GM12878 (cell line): ENCODE measurements around the gene EPB41. TPM values are rescaled to one million over a fixed set of nuclear protein-coding genes. Genes with fewer than 3 reads are reported as not detected.

ENCODE experiments used
- FOXK2 ChIP-seq: fragments of 450-650 bp; IDR thresholded peaks from 2 replicates; pipeline ENCODE4 v1.6.1; 2017; ENCODE audit warnings: mild to moderate bottlenecking, moderate library complexity
- HDAC6 ChIP-seq: fragments of 200-600 bp; sonication (generic); IDR thresholded peaks from one replicate; pipeline ENCODE4 v1.8.0; 2017; ENCODE audit warnings: antibody characterized with exemption; ENCODE audit not compliant: unreplicated experiment
- IKZF1 ChIP-seq: fragments of 450-650 bp; conservative IDR thresholded peaks from 2 replicates; pipeline ENCODE4 v1.6.1; 2017; ENCODE audit warnings: antibody characterized with exemption, mild to moderate bottlenecking
- JUND ChIP-seq: IDR thresholded peaks from 2 replicates; pipeline ENCODE4 v1.6.1; 2012; ENCODE audit warnings: low read depth, mild to moderate bottlenecking, low read length, improper control_type of control experiment, moderate library complexity
- POLR2A ChIP-seq: IDR thresholded peaks from 2 replicates; pipeline ENCODE4 v1.6.1; 2011; ENCODE audit warnings: low read depth, mild to moderate bottlenecking, low read length
- POLR2AphosphoS2 ChIP-seq: IDR thresholded peaks from 2 replicates; pipeline ENCODE4 v1.6.1; 2011; ENCODE audit warnings: low read depth, mild to moderate bottlenecking, low read length, improper control_type of control experiment, moderate library complexity
- ZNF274 ChIP-seq: IDR thresholded peaks from one replicate; pipeline ENCODE4 v1.8.0; 2011; ENCODE audit not compliant: insufficient read length, insufficient read depth
- polyA plus RNA-seq, 11 experiments: library from polyadenylated mRNA; depleted of rRNA in 4 of 11; unstranded in 6 of 11; stranded (reverse) in 5 of 11; fragments of >200 nt; fragmentation: Nextera tagmentation in 4 of 11; fragmentation: Illumina TruSeq in 1 of 11; extraction: Ambion mirVana in 4 of 11; extraction: Trizol in 1 of 11; gene quantifications; 1 replicate in 1 of 11; 2 replicates in 10 of 11; pipeline versions ENCODE4 v1.2.1 to v1.2.3, GENCODE V29; 2011 to 2016; ENCODE audit warnings: inconsistent platforms in 2 of 11, missing spikeins in 2 of 11, low read depth in 1 of 11
- total RNA-seq, 4 experiments: library from RNA; depleted of rRNA in 3 of 4; stranded (reverse); fragments of >200 nt in 3 of 4; fragmentation: Illumina TruSeq in 1 of 4; extraction: Trizol in 1 of 4; gene quantifications; 2 replicates each; pipeline versions ENCODE4 v1.2.1 to v1.2.3, GENCODE V29; 2013 to 2021
- TF ChIP-seq, protein P1 (sequence below): fragments of 450-650 bp; formaldehyde crosslinking; IDR thresholded peaks from 2 replicates; pipeline ENCODE4 v1.4.0; 2022; ENCODE audit warnings: mild to moderate bottlenecking, moderate library complexity
- TF ChIP-seq, protein P2 (sequence below): IDR thresholded peaks from 2 replicates; pipeline ENCODE4 v1.6.1; 2012; ENCODE audit warnings: low read depth, low read length, improper control_type of control experiment
- TF ChIP-seq, protein P3 (sequence below): fragments of 450-650 bp; formaldehyde crosslinking; IDR thresholded peaks from 2 replicates; pipeline ENCODE4 v1.4.0; 2020; ENCODE audit warnings: mild to moderate bottlenecking, moderate library complexity

Gene EPB41
- total and polyA plus RNA-seq, 10 of the 15 experiments (the other 5 are each of a cell fraction or from before 2014, with no cell fraction given) = 1.1 to 77.6 (median 58.8) TPM

DNA sequence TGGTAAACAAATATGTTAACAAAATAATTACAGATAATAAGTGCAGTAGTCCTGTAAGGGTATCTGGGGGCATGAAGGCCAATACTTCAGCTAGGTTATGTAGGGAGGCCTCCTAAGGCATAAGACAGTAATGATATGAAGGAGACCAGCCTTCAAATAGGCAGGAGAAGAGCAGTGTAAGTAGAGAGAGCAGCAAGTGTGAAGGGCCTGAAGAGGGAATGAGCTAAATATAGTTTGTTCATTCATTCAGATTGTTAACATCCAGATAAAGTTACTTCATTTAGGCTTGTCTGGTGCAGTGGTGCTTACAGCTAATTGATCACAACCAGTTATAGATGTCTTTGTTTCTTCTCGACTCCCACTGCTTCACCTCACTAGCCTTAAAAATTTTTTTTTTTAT is 71.1 kb downstream of the EPB41 start (continued):
- TF ChIP-seq, protein P1, sequence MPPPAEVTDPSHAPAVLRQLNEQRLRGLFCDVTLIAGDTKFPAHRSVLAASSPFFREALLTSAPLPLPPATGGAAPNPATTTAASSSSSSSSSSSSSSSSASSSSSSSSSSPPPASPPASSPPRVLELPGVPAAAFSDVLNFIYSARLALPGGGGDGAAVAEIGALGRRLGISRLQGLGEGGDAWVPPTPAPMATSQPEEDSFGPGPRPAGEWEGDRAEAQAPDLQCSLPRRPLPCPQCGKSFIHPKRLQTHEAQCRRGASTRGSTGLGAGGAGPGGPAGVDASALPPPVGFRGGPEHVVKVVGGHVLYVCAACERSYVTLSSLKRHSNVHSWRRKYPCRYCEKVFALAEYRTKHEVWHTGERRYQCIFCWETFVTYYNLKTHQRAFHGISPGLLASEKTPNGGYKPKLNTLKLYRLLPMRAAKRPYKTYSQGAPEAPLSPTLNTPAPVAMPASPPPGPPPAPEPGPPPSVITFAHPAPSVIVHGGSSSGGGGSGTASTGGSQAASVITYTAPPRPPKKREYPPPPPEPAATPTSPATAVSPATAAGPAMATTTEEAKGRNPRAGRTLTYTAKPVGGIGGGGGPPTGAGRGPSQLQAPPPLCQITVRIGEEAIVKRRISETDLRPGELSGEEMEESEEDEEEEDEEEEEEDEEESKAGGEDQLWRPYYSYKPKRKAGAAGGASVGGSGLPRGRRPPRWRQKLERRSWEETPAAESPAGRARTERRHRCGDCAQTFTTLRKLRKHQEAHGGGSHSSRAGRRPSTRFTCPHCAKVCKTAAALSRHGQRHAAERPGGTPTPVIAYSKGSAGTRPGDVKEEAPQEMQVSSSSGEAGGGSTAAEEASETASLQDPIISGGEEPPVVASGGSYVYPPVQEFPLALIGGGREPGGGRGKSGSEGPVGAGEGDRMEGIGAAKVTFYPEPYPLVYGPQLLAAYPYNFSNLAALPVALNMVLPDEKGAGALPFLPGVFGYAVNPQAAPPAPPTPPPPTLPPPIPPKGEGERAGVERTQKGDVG (CRISPR knock-in tag) = no peak
- TF ChIP-seq, protein P2, sequence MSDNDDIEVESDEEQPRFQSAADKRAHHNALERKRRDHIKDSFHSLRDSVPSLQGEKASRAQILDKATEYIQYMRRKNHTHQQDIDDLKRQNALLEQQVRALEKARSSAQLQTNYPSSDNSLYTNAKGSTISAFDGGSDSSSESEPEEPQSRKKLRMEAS = no peak
- TF ChIP-seq POLR2AphosphoS2 (no peak), IKZF1 (no peak), FOXK2 (no peak), POLR2A (no peak), JUND (no peak), ZNF274 (no peak), HDAC6 (no peak)
- TF ChIP-seq, protein P3, sequence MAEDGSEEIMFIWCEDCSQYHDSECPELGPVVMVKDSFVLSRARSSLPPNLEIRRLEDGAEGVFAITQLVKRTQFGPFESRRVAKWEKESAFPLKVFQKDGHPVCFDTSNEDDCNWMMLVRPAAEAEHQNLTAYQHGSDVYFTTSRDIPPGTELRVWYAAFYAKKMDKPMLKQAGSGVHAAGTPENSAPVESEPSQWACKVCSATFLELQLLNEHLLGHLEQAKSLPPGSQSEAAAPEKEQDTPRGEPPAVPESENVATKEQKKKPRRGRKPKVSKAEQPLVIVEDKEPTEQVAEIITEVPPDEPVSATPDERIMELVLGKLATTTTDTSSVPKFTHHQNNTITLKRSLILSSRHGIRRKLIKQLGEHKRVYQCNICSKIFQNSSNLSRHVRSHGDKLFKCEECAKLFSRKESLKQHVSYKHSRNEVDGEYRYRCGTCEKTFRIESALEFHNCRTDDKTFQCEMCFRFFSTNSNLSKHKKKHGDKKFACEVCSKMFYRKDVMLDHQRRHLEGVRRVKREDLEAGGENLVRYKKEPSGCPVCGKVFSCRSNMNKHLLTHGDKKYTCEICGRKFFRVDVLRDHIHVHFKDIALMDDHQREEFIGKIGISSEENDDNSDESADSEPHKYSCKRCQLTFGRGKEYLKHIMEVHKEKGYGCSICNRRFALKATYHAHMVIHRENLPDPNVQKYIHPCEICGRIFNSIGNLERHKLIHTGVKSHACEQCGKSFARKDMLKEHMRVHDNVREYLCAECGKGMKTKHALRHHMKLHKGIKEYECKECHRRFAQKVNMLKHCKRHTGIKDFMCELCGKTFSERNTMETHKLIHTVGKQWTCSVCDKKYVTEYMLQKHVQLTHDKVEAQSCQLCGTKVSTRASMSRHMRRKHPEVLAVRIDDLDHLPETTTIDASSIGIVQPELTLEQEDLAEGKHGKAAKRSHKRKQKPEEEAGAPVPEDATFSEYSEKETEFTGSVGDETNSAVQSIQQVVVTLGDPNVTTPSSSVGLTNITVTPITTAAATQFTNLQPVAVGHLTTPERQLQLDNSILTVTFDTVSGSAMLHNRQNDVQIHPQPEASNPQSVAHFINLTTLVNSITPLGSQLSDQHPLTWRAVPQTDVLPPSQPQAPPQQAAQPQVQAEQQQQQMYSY (CRISPR knock-in tag) = no peak
